ENCODE data around the gene ROCK2. TPM values are rescaled to one million over a fixed set of nuclear protein-coding genes. Genes with fewer than 3 reads are reported as not detected.

The ROCK2 gene
- polyA plus RNA-seq, 3 donors from 2014 or later: 3.1 to 15.1 (median 5.1) TPM

- H3K36me3 Mint-ChIP-seq: no peaks in the 10 kb centered on the region
- peaks cover 16 to 25% of the 10 kb centered on the region in 2 donors for H3K4me1 Mint-ChIP-seq
- H3K4me3 Mint-ChIP-seq: peak overlapping the region; percentile 81 to 89 (median 85)
- H3K27ac Mint-ChIP-seq: peak overlapping the region; percentile 87 to 93 (median 90)
- H3K9me3 Mint-ChIP-seq: no peaks in the 10 kb centered on the region
- H3K27me3 Mint-ChIP-seq (ENCODE audit: low read depth in 3 of 3): peaks cover 0 to 10% (median 4%) of the 10 kb centered on the region in 3 donors
- DNase-seq: peak; percentile 94 to 98 (median 97)
Observed at GRCh38 chr2:11154923-11155380, 189.5 kb downstream of the ROCK2 start.

GRCh38 chr2:11154016-11154922 lies 190.2 kb downstream of the ROCK2 start:
- H3K27me3 Mint-ChIP-seq (ENCODE audit: low read depth in 3 of 3): peaks cover 0 to 10% (median 4%) of the 10 kb centered on the region in 3 donors
- peak overlapping the region; percentile 87 to 93 (median 90) for H3K27ac Mint-ChIP-seq
- H3K4me3 Mint-ChIP-seq: peak overlapping the region; percentile 81 to 89 (median 85)
- H3K36me3 Mint-ChIP-seq: no peaks in the 10 kb centered on the region
- H3K4me1 Mint-ChIP-seq: peaks cover 14 to 19% of the 10 kb centered on the region in 2 donors
- no peak for DNase-seq
- H3K9me3 Mint-ChIP-seq: no peaks in the 10 kb centered on the region

- Mint-ChIP-seq H3K27me3 (ENCODE audit: low read depth in 3 of 3) (peaks cover 0 to 11% (median 4%) of the 10 kb centered on the region in 3 donors), H3K36me3 (no peaks in the 10 kb centered on the region), H3K4me3 (no peak overlapping the region), H3K9me3 (no peaks in the 10 kb centered on the region), H3K27ac (no peak overlapping the region), H3K4me1 (peaks cover 14 to 19% of the 10 kb centered on the region in 2 donors)
- DNase-seq: no peak
Observed at GRCh38 chr2:11152591-11152990, 191.8 kb downstream of the ROCK2 start.

DNA sequence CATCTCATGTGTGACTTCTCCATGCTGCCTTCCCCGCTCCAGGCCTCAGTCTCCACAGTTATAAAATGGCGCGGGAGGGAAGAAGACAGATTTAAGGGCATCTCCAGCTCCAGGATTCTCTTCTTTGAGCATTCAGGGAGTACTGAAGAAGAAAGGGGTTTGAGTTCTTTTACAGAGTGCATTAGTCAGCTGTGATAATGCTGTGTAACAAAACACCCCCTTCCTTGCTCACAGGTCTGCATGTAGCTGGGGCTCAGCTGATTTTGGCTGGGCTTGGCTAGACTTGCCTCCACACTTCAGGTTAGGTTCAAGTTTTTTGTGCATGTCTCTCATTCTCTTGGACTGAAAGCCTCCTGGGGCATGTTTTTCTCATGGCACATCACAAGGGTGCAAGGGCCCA lies 197.2 kb downstream of the ROCK2 start:
- DNase-seq: no peak
- no peaks in the 10 kb centered on the region for H3K9me3 Mint-ChIP-seq
- no peak overlapping the region for H3K27ac Mint-ChIP-seq
- H3K27me3 Mint-ChIP-seq (ENCODE audit: low read depth in 3 of 3): peaks cover 4 to 6% (median 6%) of the 10 kb centered on the region in 3 donors
- no peaks in the 10 kb centered on the region for H3K4me1 Mint-ChIP-seq
- H3K36me3 Mint-ChIP-seq: no peaks in the 10 kb centered on the region
- H3K4me3 Mint-ChIP-seq: no peak overlapping the region

DNA sequence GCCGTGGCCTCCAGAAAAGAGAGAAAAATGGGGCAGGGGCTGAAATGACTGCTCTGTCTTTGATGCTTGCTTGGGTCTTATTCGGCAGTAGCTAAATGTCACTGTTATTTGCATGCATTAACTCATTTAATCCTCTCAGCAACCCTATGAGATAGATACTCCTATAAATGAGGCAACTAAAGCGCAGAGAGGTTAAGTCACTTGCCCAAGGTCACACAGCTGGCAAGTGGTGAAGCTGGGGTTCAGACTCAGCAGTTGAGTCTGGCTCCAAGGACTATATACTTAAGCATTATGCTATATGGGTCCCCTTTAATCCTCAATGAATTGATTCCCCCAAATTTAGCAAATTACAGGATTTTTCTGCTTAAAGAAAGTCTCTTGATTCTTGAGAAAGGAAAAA lies 198.4 kb downstream of the ROCK2 start:
- DNase-seq: no peak
- no peaks in the 10 kb centered on the region for H3K36me3 Mint-ChIP-seq
- no peak overlapping the region for H3K27ac Mint-ChIP-seq
- H3K27me3 Mint-ChIP-seq (ENCODE audit: low read depth in 3 of 3): peaks cover 3 to 6% (median 6%) of the 10 kb centered on the region in 3 donors
- no peaks in the 10 kb centered on the region for H3K4me1 Mint-ChIP-seq
- no peaks in the 10 kb centered on the region for H3K9me3 Mint-ChIP-seq
- no peak overlapping the region for H3K4me3 Mint-ChIP-seq

GRCh38 chr2:11145350-11145749 lies 199.1 kb downstream of the ROCK2 start:
- H3K27ac Mint-ChIP-seq: no peak overlapping the region
- H3K36me3 Mint-ChIP-seq: no peaks in the 10 kb centered on the region
- peaks cover 5 to 6% (median 6%) of the 10 kb centered on the region in 3 donors for H3K27me3 Mint-ChIP-seq (ENCODE audit: low read depth in 3 of 3)
- no peak overlapping the region for H3K4me3 Mint-ChIP-seq
- H3K9me3 Mint-ChIP-seq: no peaks in the 10 kb centered on the region
- H3K4me1 Mint-ChIP-seq: no peaks in the 10 kb centered on the region
- DNase-seq: no peak

DNA sequence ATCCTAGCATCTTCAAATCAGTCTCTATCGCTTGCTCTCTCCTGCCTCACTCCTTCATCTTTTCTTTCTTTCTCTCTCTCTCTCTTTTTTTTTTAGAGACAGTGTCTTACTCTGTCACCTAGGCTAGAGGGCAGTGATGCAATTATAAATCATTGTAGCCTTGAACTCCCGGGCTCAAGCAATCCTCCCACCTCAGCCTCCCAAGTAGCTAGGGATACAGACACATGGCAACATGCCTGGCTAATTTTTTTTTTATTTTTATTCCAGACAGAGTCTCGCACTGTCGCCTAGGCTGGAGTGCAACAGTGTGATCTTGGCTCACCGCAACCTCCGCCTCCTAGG lies 199.7 kb downstream of the ROCK2 start:
- no peaks in the 10 kb centered on the region for H3K36me3 Mint-ChIP-seq
- H3K4me1 Mint-ChIP-seq: no peaks in the 10 kb centered on the region
- no peak overlapping the region for H3K27ac Mint-ChIP-seq
- H3K9me3 Mint-ChIP-seq: no peaks in the 10 kb centered on the region
- H3K27me3 Mint-ChIP-seq (ENCODE audit: low read depth in 3 of 3): peaks cover 5 to 6% (median 6%) of the 10 kb centered on the region in 3 donors
- DNase-seq: no peak
- no peak overlapping the region for H3K4me3 Mint-ChIP-seq

DNA sequence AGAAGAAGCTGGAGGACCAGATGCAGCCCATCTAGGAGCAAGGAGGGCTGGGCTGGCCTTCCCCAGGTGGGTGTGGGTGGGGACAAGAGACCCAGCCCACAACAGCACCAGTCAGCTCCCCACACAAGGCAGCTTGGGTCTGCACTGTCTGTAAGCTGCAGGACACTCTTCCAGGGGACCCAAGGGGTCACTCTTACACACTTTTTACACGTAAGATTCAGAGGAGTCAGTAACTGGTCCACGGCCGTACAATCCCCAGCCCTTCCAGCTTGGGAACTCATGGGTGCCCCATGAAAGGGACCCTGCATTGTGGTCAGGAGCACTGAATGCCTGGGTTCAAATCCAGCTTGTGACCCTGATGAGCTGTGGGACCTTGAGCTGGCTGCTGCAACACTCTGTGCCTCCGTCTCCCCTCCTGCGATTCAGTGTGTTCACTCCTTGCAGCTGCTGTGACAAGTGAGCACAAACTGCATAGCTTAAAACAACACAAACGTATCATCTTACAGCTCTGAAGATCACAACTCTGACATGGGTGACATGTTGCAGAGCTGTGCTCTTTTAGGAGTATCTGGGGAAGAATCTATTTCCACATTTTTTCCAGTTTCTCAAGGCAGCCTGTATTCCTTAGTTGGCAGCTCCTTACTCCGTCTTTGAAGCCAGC lies 200.2 kb downstream of the ROCK2 start:
- Mint-ChIP-seq H3K27me3 (ENCODE audit: low read depth in 3 of 3) (peaks cover 5 to 6% (median 6%) of the 10 kb centered on the region in 3 donors), H3K9me3 (no peaks in the 10 kb centered on the region), H3K36me3 (no peaks in the 10 kb centered on the region), H3K4me3 (no peak overlapping the region), H3K27ac (no peak overlapping the region), H3K4me1 (no peaks in the 10 kb centered on the region)
- DNase-seq: no peak

- Mint-ChIP-seq H3K4me3 (no peak overlapping the region), H3K36me3 (no peaks in the 10 kb centered on the region), H3K27ac (no peak overlapping the region), H3K27me3 (ENCODE audit: low read depth in 3 of 3) (peaks cover 5 to 6% (median 6%) of the 10 kb centered on the region in 3 donors), H3K9me3 (no peaks in the 10 kb centered on the region), H3K4me1 (no peaks in the 10 kb centered on the region)
- DNase-seq: no peak
Observed at GRCh38 chr2:11142987-11143386, 201.4 kb downstream of the ROCK2 start.

DNA sequence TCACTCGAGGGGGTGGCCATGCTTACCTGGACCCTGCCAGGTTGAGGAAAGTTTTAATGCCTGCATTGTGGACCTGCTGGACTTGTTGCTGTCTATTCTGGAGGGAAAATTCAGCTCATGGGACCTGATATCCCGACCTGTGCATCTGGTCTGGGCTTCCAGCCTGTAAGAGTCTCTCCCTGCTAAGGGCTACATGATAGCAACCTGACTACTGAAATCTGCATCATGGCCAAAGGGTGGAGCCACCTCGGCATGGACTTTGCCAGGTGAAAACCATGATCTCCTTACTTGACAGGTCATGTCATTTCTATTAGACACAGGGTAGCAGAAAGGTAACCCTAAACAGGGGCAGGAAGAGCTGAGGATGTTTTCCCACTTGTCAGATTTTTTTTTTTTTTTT lies 202.1 kb downstream of the ROCK2 start:
- Mint-ChIP-seq H3K27me3 (ENCODE audit: low read depth in 3 of 3) (peaks cover 2 to 6% (median 5%) of the 10 kb centered on the region in 3 donors), H3K4me3 (no peak overlapping the region), H3K9me3 (no peaks in the 10 kb centered on the region), H3K27ac (no peak overlapping the region), H3K4me1 (no peaks in the 10 kb centered on the region), H3K36me3 (no peaks in the 10 kb centered on the region)
- no peak for DNase-seq

- no peaks in the 10 kb centered on the region for H3K36me3 Mint-ChIP-seq
- H3K4me3 Mint-ChIP-seq: no peak overlapping the region
- no peak for DNase-seq
- no peaks in the 10 kb centered on the region for H3K9me3 Mint-ChIP-seq
- H3K4me1 Mint-ChIP-seq: no peaks in the 10 kb centered on the region
- H3K27ac Mint-ChIP-seq: no peak overlapping the region
- peaks cover 3 to 10% (median 7%) of the 10 kb centered on the region in 3 donors for H3K27me3 Mint-ChIP-seq (ENCODE audit: low read depth in 3 of 3)
Observed at GRCh38 chr2:11141319-11141718, 203.1 kb downstream of the ROCK2 start.

- H3K9me3 Mint-ChIP-seq: no peaks in the 10 kb centered on the region
- no peaks in the 10 kb centered on the region for H3K36me3 Mint-ChIP-seq
- no peak for DNase-seq
- H3K4me1 Mint-ChIP-seq: no peaks in the 10 kb centered on the region
- no peak overlapping the region for H3K27ac Mint-ChIP-seq
- H3K27me3 Mint-ChIP-seq (ENCODE audit: low read depth in 3 of 3): peaks cover 6 to 10% (median 7%) of the 10 kb centered on the region in 3 donors
- H3K4me3 Mint-ChIP-seq: no peak overlapping the region
Observed at GRCh38 chr2:11140492-11140891, 203.9 kb downstream of the ROCK2 start.

GRCh38 chr2:11134349-11134748 lies 210.1 kb downstream of the ROCK2 start:
- H3K27me3 Mint-ChIP-seq (ENCODE audit: low read depth in 3 of 3): peaks cover 10 to 14% (median 12%) of the 10 kb centered on the region in 3 donors
- peaks cover 23% of the 10 kb centered on the region in 2 donors for H3K4me1 Mint-ChIP-seq
- no peak for DNase-seq
- no peak overlapping the region for H3K27ac Mint-ChIP-seq
- H3K4me3 Mint-ChIP-seq: peak overlapping the region in 3 of 5 donors; percentile 5 to 58 (median 19)
- H3K36me3 Mint-ChIP-seq: no peaks in the 10 kb centered on the region
- H3K9me3 Mint-ChIP-seq: no peaks in the 10 kb centered on the region

- Mint-ChIP-seq H3K4me1 (peaks cover 23 to 25% of the 10 kb centered on the region in 2 donors), H3K27me3 (ENCODE audit: low read depth in 3 of 3) (peaks cover 10 to 14% (median 12%) of the 10 kb centered on the region in 3 donors), H3K9me3 (no peaks in the 10 kb centered on the region), H3K4me3 (peak overlapping the region in 2 of 5 donors; percentile 25 to 45), H3K27ac (peak overlapping the region in 1 of 6 donors; percentile 10), H3K36me3 (no peaks in the 10 kb centered on the region)
- no peak for DNase-seq
Observed at GRCh38 chr2:11133936-11134320, 210.5 kb downstream of the ROCK2 start.
